ENCODE results near the gene ALS2CL.
"Not testable (repeated sequence)": the region's sequence is repeated elsewhere in the genome, so short reads cannot be mapped to it uniquely, and the experiment has no call there.

ALS2CL gene

DNA sequence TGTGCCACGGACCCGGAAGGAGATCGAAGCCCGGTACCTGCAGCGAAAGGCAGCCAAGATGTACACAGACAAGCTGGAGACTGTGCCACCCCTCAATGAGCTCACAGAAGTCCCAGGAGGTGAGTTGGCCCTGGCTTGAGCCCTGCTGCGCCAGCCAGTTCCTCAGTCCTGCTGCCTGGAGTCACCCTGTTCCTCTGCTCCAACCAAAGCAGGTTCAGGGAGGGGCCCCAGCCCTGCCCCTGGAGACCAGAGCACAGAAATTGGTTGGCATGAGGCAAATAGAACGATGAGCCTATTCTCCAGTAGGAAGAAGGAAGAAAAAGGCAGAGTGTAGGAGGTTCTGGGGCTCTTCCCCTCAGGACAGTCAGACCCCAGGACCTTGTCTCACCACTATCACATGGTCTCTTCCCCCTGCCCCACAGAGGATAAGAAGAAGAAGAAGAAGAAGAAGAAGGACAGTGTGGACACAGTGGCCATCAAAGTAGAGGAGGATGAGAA lies 15.7 kb upstream of the ALS2CL start:
- peaks cover 5% of the 10 kb centered on the region for H3K4me1 ChIP-seq (ENCODE audit: control insufficient read depth, insufficient read depth, low read length)
- H3K9ac ChIP-seq (ENCODE audit: low read length in 2 of 2), result no peak overlapping the region
- H3K9me3 ChIP-seq (ENCODE audit: control insufficient read depth in 2 of 2, low read length in 2 of 2), result no peaks in the 10 kb centered on the region
- no peak overlapping the region for H3K27ac ChIP-seq (ENCODE audit: low read length)
- H3K4me3 ChIP-seq (ENCODE audit: low read length in 2 of 2), result no peak overlapping the region
- no peaks in the 10 kb centered on the region for H3K36me3 ChIP-seq (ENCODE audit: control insufficient read depth in 2 of 2, insufficient read depth in 2 of 2, low read length in 2 of 2)
- H3K27me3 ChIP-seq (ENCODE audit: control insufficient read depth in 1 of 2, insufficient read depth in 2 of 2, low read length in 2 of 2), result no peaks in the 10 kb centered on the region

GRCh38 chr3:46708401-46709156 lies 15.1 kb upstream of the ALS2CL start:
- no peaks in the 10 kb centered on the region for H3K9me3 ChIP-seq (ENCODE audit: control insufficient read depth in 2 of 2, low read length in 2 of 2)
- H3K36me3 ChIP-seq (ENCODE audit: control insufficient read depth in 2 of 2, insufficient read depth in 2 of 2, low read length in 2 of 2), result no peaks in the 10 kb centered on the region
- no peak overlapping the region for H3K4me3 ChIP-seq (ENCODE audit: low read length in 2 of 2)
- H3K27me3 ChIP-seq (ENCODE audit: control insufficient read depth in 1 of 2, insufficient read depth in 2 of 2, low read length in 2 of 2), result no peaks in the 10 kb centered on the region
- no peak overlapping the region for H3K9ac ChIP-seq (ENCODE audit: low read length in 2 of 2)
- H3K4me1 ChIP-seq (ENCODE audit: control insufficient read depth, insufficient read depth, low read length), result peaks cover 5% of the 10 kb centered on the region
- H3K27ac ChIP-seq (ENCODE audit: low read length), result no peak overlapping the region

GRCh38 chr3:46707601-46708011 lies 14.1 kb upstream of the ALS2CL start:
- Histone ChIP-seq H3K27ac (ENCODE audit: low read length) (no peak overlapping the region), H3K9ac (ENCODE audit: low read length in 2 of 2) (no peak overlapping the region), H3K27me3 (ENCODE audit: control insufficient read depth in 1 of 2, insufficient read depth in 2 of 2, low read length in 2 of 2) (peaks cover 0 to 1% of the 10 kb centered on the region in 2 donors), H3K4me3 (ENCODE audit: low read length in 2 of 2) (no peak overlapping the region), H3K36me3 (ENCODE audit: control insufficient read depth in 2 of 2, insufficient read depth in 2 of 2, low read length in 2 of 2) (no peaks in the 10 kb centered on the region), H3K9me3 (ENCODE audit: control insufficient read depth in 2 of 2, low read length in 2 of 2) (no peaks in the 10 kb centered on the region), H3K4me1 (ENCODE audit: control insufficient read depth, insufficient read depth, low read length) (peaks cover 5% of the 10 kb centered on the region)

- Histone ChIP-seq H3K4me3 (ENCODE audit: low read length in 2 of 2) (no peak overlapping the region), H3K9ac (ENCODE audit: low read length in 2 of 2) (no peak overlapping the region), H3K27me3 (ENCODE audit: control insufficient read depth in 1 of 2, insufficient read depth in 2 of 2, low read length in 2 of 2) (peaks cover 0 to 6% of the 10 kb centered on the region in 2 donors), H3K4me1 (ENCODE audit: control insufficient read depth, insufficient read depth, low read length) (peaks cover 5% of the 10 kb centered on the region), H3K9me3 (ENCODE audit: control insufficient read depth in 2 of 2, low read length in 2 of 2) (no peaks in the 10 kb centered on the region), H3K36me3 (ENCODE audit: control insufficient read depth in 2 of 2, insufficient read depth in 2 of 2, low read length in 2 of 2) (no peaks in the 10 kb centered on the region), H3K27ac (ENCODE audit: low read length) (no peak overlapping the region)
These were observed 13.5 kb upstream of the ALS2CL start for GRCh38 chr3:46706771-46707582.

GRCh38 chr3:46705751-46706552 lies 12.5 kb upstream of the ALS2CL start:
- H3K27ac ChIP-seq (ENCODE audit: low read length), result no peak overlapping the region
- no peaks in the 10 kb centered on the region for H3K9me3 ChIP-seq (ENCODE audit: control insufficient read depth in 2 of 2, low read length in 2 of 2)
- H3K36me3 ChIP-seq (ENCODE audit: control insufficient read depth in 2 of 2, insufficient read depth in 2 of 2, low read length in 2 of 2), result no peaks in the 10 kb centered on the region
- H3K4me1 ChIP-seq (ENCODE audit: control insufficient read depth, insufficient read depth, low read length), result peaks cover 13% of the 10 kb centered on the region
- peaks cover 0 to 12% of the 10 kb centered on the region in 2 donors for H3K27me3 ChIP-seq (ENCODE audit: control insufficient read depth in 1 of 2, insufficient read depth in 2 of 2, low read length in 2 of 2)
- no peak overlapping the region for H3K4me3 ChIP-seq (ENCODE audit: low read length in 2 of 2)
- no peak overlapping the region for H3K9ac ChIP-seq (ENCODE audit: low read length in 2 of 2)

GRCh38 chr3:46705022-46705530 lies 11.6 kb upstream of the ALS2CL start:
- H3K4me1 ChIP-seq (ENCODE audit: control insufficient read depth, insufficient read depth, low read length), result peaks cover 22% of the 10 kb centered on the region

GRCh38 chr3:46704346-46704745 lies 10.9 kb upstream of the ALS2CL start:
- H3K27ac ChIP-seq (ENCODE audit: low read length), result not testable (repeated sequence)

More at GRCh38 chr3:46705022-46705530, 11.6 kb upstream of the ALS2CL start:
- H3K27me3 ChIP-seq (ENCODE audit: control insufficient read depth in 1 of 2, insufficient read depth in 2 of 2, low read length in 2 of 2), result peaks cover 2 to 17% of the 10 kb centered on the region in 2 donors
- no peak overlapping the region for H3K9ac ChIP-seq (ENCODE audit: low read length in 2 of 2)
- no peak overlapping the region for H3K27ac ChIP-seq (ENCODE audit: low read length)
- H3K4me3 ChIP-seq (ENCODE audit: low read length in 2 of 2), result no peak overlapping the region
- no peaks in the 10 kb centered on the region for H3K9me3 ChIP-seq (ENCODE audit: control insufficient read depth in 2 of 2, low read length in 2 of 2)
- no peaks in the 10 kb centered on the region for H3K36me3 ChIP-seq (ENCODE audit: control insufficient read depth in 2 of 2, insufficient read depth in 2 of 2, low read length in 2 of 2)

DNA sequence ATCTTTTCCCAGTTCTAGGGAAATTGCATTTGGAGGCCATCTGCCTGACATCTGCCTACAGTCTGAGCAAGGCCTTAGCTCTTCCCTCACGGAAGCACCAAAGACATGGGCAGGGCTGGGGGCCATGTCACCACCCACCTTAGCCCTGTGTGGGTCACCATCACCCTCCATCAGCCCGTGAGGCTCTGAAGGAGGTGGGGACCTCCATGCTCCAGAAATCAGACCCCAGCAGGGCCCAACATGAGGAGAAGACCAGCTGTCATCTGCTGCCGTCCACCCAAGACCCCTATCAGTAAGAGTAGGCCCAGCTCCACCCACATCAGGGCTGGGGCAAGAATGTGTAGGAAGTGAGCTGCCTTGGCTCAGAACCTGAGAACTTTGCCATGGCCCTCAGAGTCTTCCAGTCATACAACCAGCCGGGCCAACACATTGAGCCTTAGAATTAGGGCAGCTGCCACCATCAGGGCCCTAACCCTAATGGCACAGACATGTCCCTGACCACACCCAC lies 9.6 kb upstream of the ALS2CL start:
- Histone ChIP-seq H3K27me3 (ENCODE audit: control insufficient read depth in 1 of 2, insufficient read depth in 2 of 2, low read length in 2 of 2) (peaks cover 2 to 17% of the 10 kb centered on the region in 2 donors), H3K36me3 (ENCODE audit: control insufficient read depth in 2 of 2, insufficient read depth in 2 of 2, low read length in 2 of 2) (no peaks in the 10 kb centered on the region), H3K4me1 (ENCODE audit: control insufficient read depth, insufficient read depth, low read length) (peaks cover 25% of the 10 kb centered on the region), H3K9ac (ENCODE audit: low read length in 2 of 2) (no peak overlapping the region), H3K9me3 (ENCODE audit: control insufficient read depth in 2 of 2, low read length in 2 of 2) (no peaks in the 10 kb centered on the region), H3K27ac (ENCODE audit: low read length) (no peak overlapping the region), H3K4me3 (ENCODE audit: low read length in 2 of 2) (no peak overlapping the region)

More at GRCh38 chr3:46704346-46704745, 10.9 kb upstream of the ALS2CL start:
- H3K9ac ChIP-seq (ENCODE audit: low read length in 2 of 2); H3K9me3 ChIP-seq (ENCODE audit: control insufficient read depth in 2 of 2, low read length in 2 of 2); H3K36me3 ChIP-seq (ENCODE audit: control insufficient read depth in 2 of 2, insufficient read depth in 2 of 2, low read length in 2 of 2); H3K4me3 ChIP-seq (ENCODE audit: low read length in 2 of 2): not testable (repeated sequence)
- Histone ChIP-seq H3K27me3 (ENCODE audit: control insufficient read depth in 1 of 2, insufficient read depth in 2 of 2, low read length in 2 of 2) (peaks cover 2 to 17% of the 10 kb centered on the region in 2 donors), H3K4me1 (ENCODE audit: control insufficient read depth, insufficient read depth, low read length) (peaks cover 25% of the 10 kb centered on the region)

DNA sequence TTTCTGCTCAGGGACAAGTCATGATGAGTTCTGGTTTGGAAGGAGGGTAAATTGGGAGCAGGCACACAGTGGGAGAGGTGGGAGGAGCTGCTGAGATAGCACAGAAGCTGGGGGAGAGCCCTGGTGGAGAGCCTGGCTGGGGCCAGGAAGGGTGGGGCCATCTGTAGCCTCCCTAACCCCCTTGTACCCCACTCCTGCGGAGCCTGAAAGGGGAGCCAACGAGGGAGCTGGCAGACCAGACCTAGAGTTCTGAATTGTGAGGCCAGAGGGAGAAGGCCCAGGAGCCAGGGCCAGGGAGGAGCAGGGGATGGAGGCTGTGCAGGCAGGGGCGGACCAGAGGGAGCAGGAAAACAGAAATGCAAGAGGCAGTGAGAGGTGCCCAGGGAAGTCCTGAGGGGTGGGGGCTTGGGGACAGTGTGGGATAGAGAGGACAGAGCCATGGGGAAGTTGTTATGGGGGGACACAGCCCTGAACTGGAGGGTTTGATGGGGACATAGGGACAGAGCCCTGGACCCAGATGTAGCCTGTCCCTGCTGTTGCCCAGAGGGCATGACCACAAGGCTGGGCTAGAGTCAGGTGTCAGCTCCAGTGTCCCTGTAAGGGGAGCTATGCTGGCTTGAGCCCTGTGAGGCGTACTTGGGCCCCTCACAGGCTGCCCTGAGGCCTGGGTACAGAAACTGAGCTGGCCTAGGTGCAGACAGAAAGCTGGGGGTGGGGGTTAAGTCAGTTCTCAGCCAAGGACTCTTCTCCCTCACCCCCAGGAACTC lies 8.9 kb upstream of the ALS2CL start:
- H3K27me3 ChIP-seq (ENCODE audit: control insufficient read depth in 1 of 2, insufficient read depth in 2 of 2, low read length in 2 of 2), result peaks cover 2 to 17% of the 10 kb centered on the region in 2 donors
- H3K4me3 ChIP-seq (ENCODE audit: low read length in 2 of 2), result no peak overlapping the region
- no peak overlapping the region for H3K27ac ChIP-seq (ENCODE audit: low read length)
- no peaks in the 10 kb centered on the region for H3K36me3 ChIP-seq (ENCODE audit: control insufficient read depth in 2 of 2, insufficient read depth in 2 of 2, low read length in 2 of 2)
- H3K4me1 ChIP-seq (ENCODE audit: control insufficient read depth, insufficient read depth, low read length), result peaks cover 26% of the 10 kb centered on the region
- no peaks in the 10 kb centered on the region for H3K9me3 ChIP-seq (ENCODE audit: control insufficient read depth in 2 of 2, low read length in 2 of 2)
- no peak overlapping the region for H3K9ac ChIP-seq (ENCODE audit: low read length in 2 of 2)

All from stomach smooth muscle (tissue), 2 donors.